ENCODE measurements around the gene ADCY1. TPM values are rescaled to one million over a fixed set of nuclear protein-coding genes. Genes with fewer than 3 reads are reported as not detected.

Gene ADCY1
- total RNA-seq, 1 donor from 2014 or later: 2.4 TPM

DNA sequence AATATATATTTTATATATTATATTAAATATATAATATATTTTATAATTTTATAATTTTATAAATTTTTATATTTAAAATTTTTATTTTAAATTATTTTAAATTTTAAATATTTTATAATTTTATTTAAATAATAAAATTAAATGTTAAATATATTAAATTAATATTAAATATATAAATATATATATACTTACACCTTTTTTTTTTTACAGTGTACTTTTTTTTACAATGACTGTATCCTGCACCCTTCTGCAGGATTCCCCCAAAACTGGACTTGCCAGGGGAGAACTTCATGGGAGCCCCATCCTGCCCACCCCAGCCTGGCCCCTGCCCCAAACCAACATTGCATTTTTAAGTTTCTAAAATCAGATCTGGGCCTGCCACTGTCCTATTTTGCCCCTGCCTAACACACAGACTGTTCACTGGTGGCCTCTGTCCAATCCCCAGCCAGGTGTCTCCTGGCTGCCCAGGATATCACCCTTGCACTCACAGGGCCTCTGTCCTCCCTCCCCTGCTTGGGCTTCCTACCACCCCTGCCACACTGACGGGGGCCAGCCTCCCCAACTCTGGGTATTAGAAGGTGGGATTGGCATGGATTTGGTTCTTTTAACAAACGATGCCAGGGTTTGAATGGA lies 138.0 kb downstream of the ADCY1 start:
- Histone ChIP-seq H3K27me3 (ENCODE audit: low read depth) (no peaks in the 10 kb centered on the region), H3K36me3 (no peaks in the 10 kb centered on the region), H3K4me1 (peaks cover 4% of the 10 kb centered on the region), H3K9me3 (no peaks in the 10 kb centered on the region), H3K27ac (no peak overlapping the region), H3K4me3 (no peak overlapping the region)
- DNase-seq (no peak), ATAC-seq (no peak)
- TF ChIP-seq, protein P1, sequence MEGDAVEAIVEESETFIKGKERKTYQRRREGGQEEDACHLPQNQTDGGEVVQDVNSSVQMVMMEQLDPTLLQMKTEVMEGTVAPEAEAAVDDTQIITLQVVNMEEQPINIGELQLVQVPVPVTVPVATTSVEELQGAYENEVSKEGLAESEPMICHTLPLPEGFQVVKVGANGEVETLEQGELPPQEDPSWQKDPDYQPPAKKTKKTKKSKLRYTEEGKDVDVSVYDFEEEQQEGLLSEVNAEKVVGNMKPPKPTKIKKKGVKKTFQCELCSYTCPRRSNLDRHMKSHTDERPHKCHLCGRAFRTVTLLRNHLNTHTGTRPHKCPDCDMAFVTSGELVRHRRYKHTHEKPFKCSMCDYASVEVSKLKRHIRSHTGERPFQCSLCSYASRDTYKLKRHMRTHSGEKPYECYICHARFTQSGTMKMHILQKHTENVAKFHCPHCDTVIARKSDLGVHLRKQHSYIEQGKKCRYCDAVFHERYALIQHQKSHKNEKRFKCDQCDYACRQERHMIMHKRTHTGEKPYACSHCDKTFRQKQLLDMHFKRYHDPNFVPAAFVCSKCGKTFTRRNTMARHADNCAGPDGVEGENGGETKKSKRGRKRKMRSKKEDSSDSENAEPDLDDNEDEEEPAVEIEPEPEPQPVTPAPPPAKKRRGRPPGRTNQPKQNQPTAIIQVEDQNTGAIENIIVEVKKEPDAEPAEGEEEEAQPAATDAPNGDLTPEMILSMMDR (IDR thresholded peaks at IDR 0.05): no peak
- intact Hi-C loops (cut with DNase I): no loop called here

DNA sequence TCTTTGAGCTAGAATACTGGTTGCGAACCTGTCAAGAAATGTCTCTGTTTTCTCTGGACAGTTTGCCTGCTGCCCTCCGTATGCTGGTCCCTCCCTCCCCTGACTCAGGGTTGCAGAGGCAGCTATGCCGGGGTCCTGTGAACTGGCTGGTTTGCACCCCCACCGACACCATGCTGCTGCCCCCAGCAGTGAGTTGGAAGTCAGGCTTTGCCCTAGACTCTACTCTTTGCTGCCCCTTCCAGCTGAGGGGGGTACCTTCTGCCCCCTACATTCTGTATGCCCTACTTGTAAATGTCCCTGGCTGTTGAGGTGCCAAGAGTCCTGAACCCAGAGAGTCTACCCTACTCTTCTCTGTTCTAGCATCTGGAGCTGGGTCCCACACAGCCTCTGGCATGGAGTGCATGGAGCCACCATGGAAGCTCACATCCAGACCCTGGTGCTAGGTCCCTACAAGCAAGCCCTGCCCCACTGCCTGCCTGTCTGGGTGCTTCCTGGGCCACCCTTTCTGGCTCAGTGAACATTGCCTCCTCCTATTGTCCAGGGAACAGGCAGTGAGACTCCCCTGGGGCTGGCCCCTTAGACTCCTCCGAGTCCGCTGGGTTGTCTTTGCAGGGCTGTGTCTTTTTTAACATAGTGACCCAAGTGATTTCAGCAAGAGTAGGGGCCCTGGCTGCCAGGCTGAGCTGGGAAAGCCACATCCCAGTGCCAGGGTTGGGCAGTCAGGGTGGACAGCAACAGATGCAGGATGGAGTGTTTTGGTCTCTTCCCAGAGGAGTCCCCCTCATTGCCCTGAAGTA lies 138.9 kb downstream of the ADCY1 start:
- ATAC-seq: no peak
- Histone ChIP-seq H3K4me1 (peaks cover 11% of the 10 kb centered on the region), H3K9me3 (no peaks in the 10 kb centered on the region), H3K4me3 (no peak overlapping the region), H3K36me3 (no peaks in the 10 kb centered on the region), H3K27ac (no peak overlapping the region), H3K27me3 (ENCODE audit: low read depth) (no peaks in the 10 kb centered on the region)
- TF ChIP-seq, protein P1 (IDR thresholded peaks at IDR 0.05): no peak
- no peak for DNase-seq
- intact Hi-C loops (cut with DNase I): no loop called here

DNA sequence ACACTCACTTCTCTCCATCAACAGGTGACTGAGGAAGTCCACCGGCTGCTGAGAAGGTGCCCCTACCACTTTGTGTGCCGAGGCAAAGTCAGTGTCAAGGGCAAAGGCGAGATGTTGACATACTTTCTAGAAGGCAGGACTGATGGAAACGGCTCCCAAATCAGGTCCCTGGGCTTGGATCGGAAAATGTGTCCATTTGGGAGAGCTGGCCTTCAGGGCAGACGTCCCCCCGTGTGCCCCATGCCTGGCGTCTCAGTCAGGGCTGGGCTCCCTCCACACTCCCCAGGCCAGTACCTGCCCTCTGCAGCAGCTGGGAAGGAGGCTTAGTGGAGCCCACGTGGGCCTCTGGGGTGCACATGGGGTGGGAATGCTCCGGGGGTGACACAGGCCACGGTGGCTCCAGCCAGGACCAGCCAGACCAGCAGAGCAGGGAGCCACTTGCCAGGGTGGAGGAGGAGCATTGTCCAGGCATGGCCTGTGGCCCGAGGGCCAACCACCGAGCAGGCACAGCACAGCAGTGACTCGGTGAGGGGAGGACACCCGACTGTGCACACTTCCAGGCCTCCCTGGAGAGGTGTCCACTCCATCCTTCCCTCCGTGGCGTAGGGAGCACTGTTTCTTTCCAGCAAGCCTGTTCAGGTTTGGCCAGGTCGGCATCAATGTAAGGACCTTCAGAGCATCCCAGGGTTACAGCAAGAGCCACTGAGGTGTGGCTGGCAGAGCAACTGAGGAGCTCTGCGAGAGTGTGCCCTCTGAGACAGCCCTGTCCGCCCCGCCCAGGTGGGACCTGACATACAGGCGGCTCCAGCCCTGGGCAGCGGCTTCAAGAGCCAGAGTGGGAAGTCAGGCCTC lies 139.7 kb downstream of the ADCY1 start:
- H3K36me3 ChIP-seq: no peaks in the 10 kb centered on the region
- peaks cover 11% of the 10 kb centered on the region for H3K4me1 ChIP-seq
- ATAC-seq (no peak), DNase-seq (no peak)
- no peak overlapping the region for H3K4me3 ChIP-seq
- no peaks in the 10 kb centered on the region for H3K27me3 ChIP-seq (ENCODE audit: low read depth)
- TF ChIP-seq, protein P1 (IDR thresholded peaks at IDR 0.05): no peak
- H3K27ac ChIP-seq: no peak overlapping the region
- no peaks in the 10 kb centered on the region for H3K9me3 ChIP-seq
- intact Hi-C loops (cut with DNase I): no loop called here

DNA sequence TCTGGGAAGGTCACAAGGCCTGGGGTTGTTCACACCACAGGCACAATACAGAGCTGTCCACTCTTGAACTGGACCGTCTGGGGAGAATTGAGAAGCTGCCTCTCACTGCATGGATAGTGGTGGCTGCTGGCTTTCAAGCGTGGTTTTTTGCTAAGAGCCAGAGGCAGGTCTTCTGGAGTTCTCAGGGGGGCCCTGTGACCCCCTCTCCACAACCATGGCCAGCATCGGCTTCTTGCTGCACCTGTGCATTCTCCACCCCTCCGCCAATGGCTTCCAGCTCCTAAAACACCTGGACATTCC lies 140.3 kb downstream of the ADCY1 start:
- TF ChIP-seq, protein P1 (IDR thresholded peaks at IDR 0.05): no peak
- H3K27ac ChIP-seq: no peak overlapping the region
- ATAC-seq: no peak
- no peak for DNase-seq
- H3K4me3 ChIP-seq: no peak overlapping the region
- H3K9me3 ChIP-seq: no peaks in the 10 kb centered on the region
- no peaks in the 10 kb centered on the region for H3K27me3 ChIP-seq (ENCODE audit: low read depth)
- peaks cover 11% of the 10 kb centered on the region for H3K4me1 ChIP-seq
- H3K36me3 ChIP-seq: no peaks in the 10 kb centered on the region
- intact Hi-C loops (cut with DNase I): no loop called here

DNA sequence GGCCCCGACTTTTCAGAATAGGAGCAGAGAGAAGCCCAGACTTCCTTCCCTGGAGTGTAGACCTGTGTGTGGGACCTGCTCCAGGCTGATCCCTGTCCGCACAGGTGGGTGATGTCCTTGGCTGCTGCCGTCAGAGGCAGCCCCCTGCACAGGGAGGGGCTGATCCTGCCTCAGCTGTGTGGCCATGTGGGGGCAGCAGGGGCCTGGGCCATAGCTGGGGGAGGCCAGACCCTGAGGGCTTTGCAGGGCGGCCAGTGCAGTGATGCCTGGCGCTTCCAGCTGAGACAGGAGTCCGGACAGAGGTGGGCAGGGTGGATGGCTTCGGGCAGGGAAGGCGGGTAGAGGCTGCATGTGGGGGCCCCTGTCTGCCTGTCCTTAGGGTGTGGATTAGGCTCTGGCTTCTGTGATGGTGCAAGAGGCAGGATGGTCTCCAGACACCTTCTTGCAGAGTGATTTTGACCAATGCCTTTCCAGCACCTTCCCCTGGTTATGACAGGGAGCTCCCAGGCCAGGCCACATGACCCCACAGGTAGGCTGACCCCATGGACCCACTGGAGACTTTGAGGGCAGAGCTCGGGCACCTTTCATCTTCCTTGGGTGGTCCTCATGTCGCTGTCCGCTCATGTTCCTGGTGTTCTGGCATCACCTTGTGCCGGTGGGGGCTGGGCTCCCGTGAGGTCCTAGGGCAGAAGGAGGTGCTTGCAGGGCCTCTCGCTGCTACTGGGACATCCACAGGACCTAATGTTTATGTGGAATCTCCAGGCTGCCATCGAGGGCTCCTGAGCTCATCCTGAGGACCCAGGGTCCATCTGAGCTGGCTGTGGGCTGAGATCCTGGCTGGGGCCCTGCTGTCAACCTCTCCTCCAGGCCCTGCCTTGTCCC lies 141.5 kb downstream of the ADCY1 start:
- ATAC-seq (no peak), DNase-seq (no peak)
- H3K36me3 ChIP-seq: no peaks in the 10 kb centered on the region
- intact Hi-C loops (cut with DNase I): no loop called here
- no peaks in the 10 kb centered on the region for H3K9me3 ChIP-seq
- TF ChIP-seq, protein P1 (IDR thresholded peaks at IDR 0.05): no peak
- peaks cover 11% of the 10 kb centered on the region for H3K4me1 ChIP-seq
- H3K27ac ChIP-seq: no peak overlapping the region
- H3K27me3 ChIP-seq (ENCODE audit: low read depth): no peaks in the 10 kb centered on the region
- H3K4me3 ChIP-seq: no peak overlapping the region
